ENCODE measurements around the gene PTPN4. TPM values are rescaled to one million over a fixed set of nuclear protein-coding genes. Genes with fewer than 3 reads are reported as not detected.

The PTPN4 gene
- total RNA-seq, 1 experiment from 2014 or later, result 42.2 TPM

DNA sequence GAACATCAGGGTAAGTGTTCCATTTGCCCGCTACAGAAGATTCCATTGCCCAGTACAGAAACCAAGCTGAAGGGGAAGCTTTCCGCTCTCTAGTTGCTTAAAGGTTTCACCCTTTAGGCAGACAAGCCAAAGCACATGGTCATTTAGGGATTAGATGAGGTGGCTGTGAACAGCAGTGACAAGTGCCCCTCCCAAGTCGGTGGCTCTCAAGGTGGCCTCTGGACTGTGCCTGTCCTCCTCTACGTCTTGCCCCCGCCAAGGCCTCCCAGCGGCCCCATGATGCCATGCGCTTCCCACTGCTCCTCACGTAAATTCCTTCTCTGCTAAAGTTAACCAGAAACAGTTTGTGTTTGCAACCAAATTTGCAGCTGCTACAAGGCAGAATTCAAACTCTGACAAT is 24.2 kb upstream of the PTPN4 start:
- TF ChIP-seq CTCF (conservative IDR thresholded peaks at IDR 0.05; ENCODE audit: low read depth, low read length), result no peak
- no peak for TF ChIP-seq EZH2 (IDR thresholded peaks at IDR 0.05; ENCODE audit: borderline replicate concordance, low read depth, low read length, poor library complexity, severe bottlenecking)
- Histone ChIP-seq H3K4me3 (ENCODE audit: low read depth, low read length, poor library complexity, severe bottlenecking) (no peak overlapping the region), H3K4me1 (ENCODE audit: insufficient read depth, low read length, poor library complexity, severe bottlenecking) (peaks cover 25% of the 10 kb centered on the region), H3K36me3 (ENCODE audit: insufficient read depth, low read length, poor library complexity, severe bottlenecking) (no peaks in the 10 kb centered on the region), H3K9me3 (ENCODE audit: low read depth, low read length, poor library complexity, severe bottlenecking) (no peaks in the 10 kb centered on the region), H3K27me3 (replicated peaks; ENCODE audit: insufficient read depth, low read depth, low read length, poor library complexity) (no peaks in the 10 kb centered on the region), H3K27ac (ENCODE audit: low read depth, low read length, poor library complexity, severe bottlenecking) (peak overlapping the region; percentile 15)
- ChIA-PET POLR2A (ENCODE audit: low non-redundant PET) (no interaction called here), CTCF (interaction anchor here (0.9 kb wide), 1 partner anchor 32 kb away, joined by 3 read pairs; no protein-coding TSS in a partner anchor)
- intact Hi-C loops (cut with micrococcal nuclease; ENCODE audit: unreplicated experiment), result no loop called here
- DNase-seq (ENCODE audit: low spot score), result no peak
- no TSS peak for BruUV-seq (replicated peaks)

GRCh38 chr2:119736021-119736420 is 23.7 kb upstream of the PTPN4 start:
- H3K4me1 ChIP-seq (ENCODE audit: insufficient read depth, low read length, poor library complexity, severe bottlenecking), result peaks cover 23% of the 10 kb centered on the region
- no peaks in the 10 kb centered on the region for H3K36me3 ChIP-seq (ENCODE audit: insufficient read depth, low read length, poor library complexity, severe bottlenecking)
- no TSS peak for BruUV-seq (replicated peaks)
- H3K9me3 ChIP-seq (ENCODE audit: low read depth, low read length, poor library complexity, severe bottlenecking), result no peaks in the 10 kb centered on the region
- intact Hi-C loops (cut with micrococcal nuclease; ENCODE audit: unreplicated experiment), result no loop called here
- no peaks in the 10 kb centered on the region for H3K27me3 ChIP-seq (replicated peaks; ENCODE audit: insufficient read depth, low read depth, low read length, poor library complexity)
- POLR2A ChIA-PET (ENCODE audit: low non-redundant PET), result no interaction called here
- TF ChIP-seq CTCF (conservative IDR thresholded peaks at IDR 0.05; ENCODE audit: low read depth, low read length), result no peak
- TF ChIP-seq EZH2 (IDR thresholded peaks at IDR 0.05; ENCODE audit: borderline replicate concordance, low read depth, low read length, poor library complexity, severe bottlenecking), result no peak
- CTCF ChIA-PET, result interaction anchor here (0.5 to 0.9 kb wide), 2 partner anchors 17 to 33 kb away, joined by 3 read pairs; no protein-coding TSS in a partner anchor
- H3K27ac ChIP-seq (ENCODE audit: low read depth, low read length, poor library complexity, severe bottlenecking), result peak overlapping the region; percentile 15
- peak; percentile 72 for DNase-seq (ENCODE audit: low spot score)
- H3K4me3 ChIP-seq (ENCODE audit: low read depth, low read length, poor library complexity, severe bottlenecking), result no peak overlapping the region

GRCh38 chr2:119739580-119740255 is 20.0 kb upstream of the PTPN4 start:
- Histone ChIP-seq H3K4me3 (ENCODE audit: low read depth, low read length, poor library complexity, severe bottlenecking) (no peak overlapping the region), H3K4me1 (ENCODE audit: insufficient read depth, low read length, poor library complexity, severe bottlenecking) (peaks cover 23% of the 10 kb centered on the region), H3K36me3 (ENCODE audit: insufficient read depth, low read length, poor library complexity, severe bottlenecking) (no peaks in the 10 kb centered on the region), H3K27ac (ENCODE audit: low read depth, low read length, poor library complexity, severe bottlenecking) (no peak overlapping the region), H3K27me3 (replicated peaks; ENCODE audit: insufficient read depth, low read depth, low read length, poor library complexity) (no peaks in the 10 kb centered on the region), H3K9me3 (ENCODE audit: low read depth, low read length, poor library complexity, severe bottlenecking) (no peaks in the 10 kb centered on the region)
- ChIA-PET CTCF (interaction anchor here (1.0 kb wide), 1 partner anchor 84 kb away, joined by 3 read pairs; no protein-coding TSS in a partner anchor), POLR2A (ENCODE audit: low non-redundant PET) (no interaction called here)
- DNase-seq (ENCODE audit: low spot score), result no peak
- intact Hi-C loops (cut with micrococcal nuclease; ENCODE audit: unreplicated experiment), result no loop called here
- no peak for TF ChIP-seq CTCF (conservative IDR thresholded peaks at IDR 0.05; ENCODE audit: low read depth, low read length)
- no peak for TF ChIP-seq EZH2 (IDR thresholded peaks at IDR 0.05; ENCODE audit: borderline replicate concordance, low read depth, low read length, poor library complexity, severe bottlenecking)
- BruUV-seq (replicated peaks), result no TSS peak

All from A673 (cell line).